OCI-LY7 (cell line): Measurements from ENCODE around the gene ENAH. TPM values are rescaled to one million over a fixed set of nuclear protein-coding genes. Genes with fewer than 3 reads are reported as not detected.

Experiments used
- BruUV-seq: library from RNA; stranded (reverse); fragments of 400-500 nt; replicated peaks from 2 replicates; lab custom pipeline; 2021; lab: Mats Ljungman, UMichigan
- CTCF ChIA-PET: fragments of 300-600 bp; sonication (Branson Sonifier 250); formaldehyde crosslinking; loops from one replicate; lab custom pipeline; 2022; ENCODE audit warnings: antibody characterized with exemption; ENCODE audit not compliant: unreplicated experiment; lab: Charles Lee
- POLR2A ChIA-PET: fragments of 300-600 bp; sonication (Branson Sonifier 250); formaldehyde crosslinking; loops from one replicate; lab custom pipeline; 2022; ENCODE audit warnings: antibody characterized with exemption; lab: Charles Lee
- DNase-seq: peaks from one replicate; pipeline ENCODE4 v3.0.0-alpha.2; 2015; ENCODE audit warnings: low spot score
- H2AFZ ChIP-seq: fragments of 200-600 bp; sonication (generic), shearing (Covaris generic); 2 replicates; pipeline ENCODE4 v1.6.1; 2014; ENCODE audit warnings: mild to moderate bottlenecking, antibody characterized with exemption, low read length, moderate library complexity
- H3K27ac ChIP-seq: fragments of 200-600 bp; sonication (generic); 2 replicates; pipeline ENCODE4 v1.5.1; 2014; ENCODE audit warnings: mixed run types, low read depth, mild to moderate bottlenecking, moderate library complexity, low read length, inconsistent platforms; ENCODE audit not compliant: poor library complexity, severe bottlenecking
- H3K36me3 ChIP-seq: fragments of 200-600 bp; sonication (generic); 2 replicates; pipeline ENCODE4 v1.6.1; 2014; ENCODE audit warnings: mild to moderate bottlenecking, antibody characterized with exemption, low read length, moderate library complexity, mixed read lengths; ENCODE audit not compliant: insufficient read depth
- H3K4me1 ChIP-seq: fragments of 200-600 bp; sonication (generic); 2 replicates; pipeline ENCODE4 v1.5.1; 2014; ENCODE audit warnings: mild to moderate bottlenecking, low read length; ENCODE audit not compliant: insufficient read depth, poor library complexity, severe bottlenecking
- H3K4me2 ChIP-seq: fragments of 200-600 bp; sonication (generic); 2 replicates; pipeline ENCODE4 v1.6.1; 2014; ENCODE audit warnings: mild to moderate bottlenecking, low read length
- H3K4me3 ChIP-seq: fragments of 200-600 bp; sonication (generic); 2 replicates; pipeline ENCODE4 v1.5.1; 2014; ENCODE audit warnings: mild to moderate bottlenecking, low read depth, low read length; ENCODE audit not compliant: poor library complexity, severe bottlenecking
- H3K79me2 ChIP-seq: fragments of 200-600 bp; sonication (generic); 2 replicates; pipeline ENCODE4 v1.6.1; 2016; ENCODE audit warnings: low read depth, mild to moderate bottlenecking, low read length, moderate library complexity, mixed read lengths; ENCODE audit not compliant: insufficient read depth
- H3K9me2 ChIP-seq: fragments of 200-600 bp; sonication (generic); 2 replicates; pipeline ENCODE4 v1.6.1; 2016; ENCODE audit warnings: mild to moderate bottlenecking, low read length, mixed read lengths; ENCODE audit not compliant: insufficient read depth
- H3K9me3 ChIP-seq: fragments of 200-600 bp; sonication (generic); 2 replicates; pipeline ENCODE4 v1.6.1; 2014; ENCODE audit warnings: mild to moderate bottlenecking, mixed run types, low read length, mixed read lengths
- H4K20me1 ChIP-seq: fragments of 200-600 bp; sonication (generic); 2 replicates; pipeline ENCODE4 v1.6.1; 2014; ENCODE audit warnings: mild to moderate bottlenecking, antibody characterized with exemption, low read length, moderate library complexity, mixed read lengths; ENCODE audit not compliant: insufficient read depth
- EZH2phosphoT487 ChIP-seq: fragments of 200-600 bp; sonication (generic); IDR thresholded peaks from 2 replicates; pipeline ENCODE4 v1.6.1; 2018; ENCODE audit warnings: low read depth, borderline replicate concordance, mild to moderate bottlenecking, mixed run types, antibody characterized with exemption, low read length, moderate library complexity, mixed read lengths
- intact Hi-C: fragments of 100-400 bp; cut with micrococcal nuclease; formaldehyde crosslinking; loops from one replicate; pipeline ENCODE4 v1.10.0; 2022; ENCODE audit not compliant: unreplicated experiment
- total RNA-seq, 2 experiments: library from RNA; depleted of rRNA in 1 of 2; stranded (reverse); fragments of >200 nt in 1 of 2; shearing (Covaris generic) in 1 of 2; gene quantifications; 2 replicates each; pipeline ENCODE4 v1.2.3, GENCODE V29; 2014 to 2022
- TF ChIP-seq, protein P1 (sequence below): fragments of 200-600 bp; sonication (generic); conservative IDR thresholded peaks from 2 replicates; pipeline ENCODE4 v1.5.1; 2014; ENCODE audit warnings: mild to moderate bottlenecking, antibody characterized with exemption, low read length, moderate library complexity, mixed read lengths

Gene ENAH
- total RNA-seq, 2 experiments from 2014 or later, result 4.6 to 18.1 TPM

DNA sequence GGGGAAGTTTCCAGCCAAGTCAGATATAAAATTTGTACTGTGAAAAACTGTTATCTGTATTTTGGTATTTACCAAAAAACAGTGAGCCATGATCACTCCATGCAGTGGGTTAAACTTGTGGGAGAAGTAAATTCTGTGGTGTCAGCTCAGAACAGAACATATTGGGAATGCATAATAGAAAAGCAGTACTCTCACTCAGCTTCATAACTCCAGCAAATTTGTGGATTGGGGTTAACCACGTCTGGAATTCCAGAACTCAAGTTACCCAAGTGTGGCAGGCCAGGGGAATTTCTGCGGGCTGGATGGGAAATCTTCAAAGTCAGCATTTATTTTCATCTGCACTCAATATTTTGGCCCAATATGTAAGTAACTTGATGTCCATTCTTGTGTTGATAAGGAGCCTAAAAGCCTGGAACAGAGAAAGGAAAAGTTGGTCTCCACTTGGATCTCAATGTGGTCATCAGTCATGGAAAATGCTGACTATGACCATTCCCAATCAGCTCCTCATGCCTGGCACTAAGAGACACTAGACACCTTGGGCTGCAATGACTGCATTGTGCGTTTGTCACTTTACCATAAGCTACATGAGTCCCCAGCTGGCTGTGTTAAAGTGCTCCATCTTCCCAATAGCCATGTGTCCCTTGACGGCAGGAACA lies 39.1 kb upstream of the ENAH start:
- no peak for DNase-seq
- Histone ChIP-seq H3K27ac (no peak overlapping the region), H3K4me1 (peaks cover 14% of the 10 kb centered on the region), H3K9me2 (no peaks in the 10 kb centered on the region), H3K9me3 (no peaks in the 10 kb centered on the region; the same call in 1 of the 2 replicates), H3K36me3 (no peaks in the 10 kb centered on the region), H2AFZ (no peak overlapping the region), H3K79me2 (no peaks in the 10 kb centered on the region), H3K4me3 (no peak overlapping the region), H3K4me2 (no peak overlapping the region), H4K20me1 (no peaks in the 10 kb centered on the region)
- POLR2A ChIA-PET, result interaction anchor here (0.6 to 1.6 kb wide), 3 partner anchors 49 to 246 kb away, joined by 3 to 4 read pairs (median 3); no protein-coding TSS in a partner anchor
- TF ChIP-seq EZH2phosphoT487, result no peak
- intact Hi-C loops, result no loop called here
- CTCF ChIA-PET, result no interaction called here
- no TSS peak for BruUV-seq

DNA sequence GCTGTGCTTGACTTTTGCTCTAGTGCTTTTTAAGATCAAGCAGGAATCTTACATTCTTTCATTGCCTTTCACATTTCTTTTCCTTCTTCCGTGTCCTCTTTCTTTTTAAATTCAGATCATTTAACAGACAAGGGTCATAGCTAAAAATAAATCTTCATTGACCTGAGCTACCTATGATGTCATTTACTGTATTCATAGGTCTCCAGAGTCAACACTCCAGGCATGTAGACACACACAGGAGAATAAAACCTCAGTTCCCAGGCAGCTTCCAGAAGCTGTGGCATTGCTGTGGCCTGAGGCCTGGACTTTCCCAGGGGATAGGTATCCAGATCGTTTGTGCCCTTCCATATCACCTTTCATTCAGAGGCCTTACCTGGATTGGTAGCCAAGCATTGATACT lies 38.5 kb upstream of the ENAH start:
- H3K4me3 ChIP-seq, result no peak overlapping the region
- H3K9me3 ChIP-seq, result no peaks in the 10 kb centered on the region; the same call in 1 of the 2 replicates
- no peaks in the 10 kb centered on the region for H3K79me2 ChIP-seq
- BruUV-seq, result no TSS peak
- H3K36me3 ChIP-seq, result no peaks in the 10 kb centered on the region
- no peak overlapping the region for H3K27ac ChIP-seq
- peaks cover 14% of the 10 kb centered on the region for H3K4me1 ChIP-seq
- no peaks in the 10 kb centered on the region for H4K20me1 ChIP-seq
- no peak for DNase-seq
- intact Hi-C loops, result no loop called here
- no peak overlapping the region for H2AFZ ChIP-seq
- POLR2A ChIA-PET, result interaction anchor here (0.6 to 1.6 kb wide), 3 partner anchors 35 to 245 kb away, joined by 3 to 4 read pairs (median 3); no protein-coding TSS in a partner anchor
- H3K4me2 ChIP-seq, result no peak overlapping the region
- CTCF ChIA-PET, result no interaction called here
- TF ChIP-seq, protein P1, sequence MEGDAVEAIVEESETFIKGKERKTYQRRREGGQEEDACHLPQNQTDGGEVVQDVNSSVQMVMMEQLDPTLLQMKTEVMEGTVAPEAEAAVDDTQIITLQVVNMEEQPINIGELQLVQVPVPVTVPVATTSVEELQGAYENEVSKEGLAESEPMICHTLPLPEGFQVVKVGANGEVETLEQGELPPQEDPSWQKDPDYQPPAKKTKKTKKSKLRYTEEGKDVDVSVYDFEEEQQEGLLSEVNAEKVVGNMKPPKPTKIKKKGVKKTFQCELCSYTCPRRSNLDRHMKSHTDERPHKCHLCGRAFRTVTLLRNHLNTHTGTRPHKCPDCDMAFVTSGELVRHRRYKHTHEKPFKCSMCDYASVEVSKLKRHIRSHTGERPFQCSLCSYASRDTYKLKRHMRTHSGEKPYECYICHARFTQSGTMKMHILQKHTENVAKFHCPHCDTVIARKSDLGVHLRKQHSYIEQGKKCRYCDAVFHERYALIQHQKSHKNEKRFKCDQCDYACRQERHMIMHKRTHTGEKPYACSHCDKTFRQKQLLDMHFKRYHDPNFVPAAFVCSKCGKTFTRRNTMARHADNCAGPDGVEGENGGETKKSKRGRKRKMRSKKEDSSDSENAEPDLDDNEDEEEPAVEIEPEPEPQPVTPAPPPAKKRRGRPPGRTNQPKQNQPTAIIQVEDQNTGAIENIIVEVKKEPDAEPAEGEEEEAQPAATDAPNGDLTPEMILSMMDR, result no peak
- no peak for TF ChIP-seq EZH2phosphoT487
- no peaks in the 10 kb centered on the region for H3K9me2 ChIP-seq

DNA sequence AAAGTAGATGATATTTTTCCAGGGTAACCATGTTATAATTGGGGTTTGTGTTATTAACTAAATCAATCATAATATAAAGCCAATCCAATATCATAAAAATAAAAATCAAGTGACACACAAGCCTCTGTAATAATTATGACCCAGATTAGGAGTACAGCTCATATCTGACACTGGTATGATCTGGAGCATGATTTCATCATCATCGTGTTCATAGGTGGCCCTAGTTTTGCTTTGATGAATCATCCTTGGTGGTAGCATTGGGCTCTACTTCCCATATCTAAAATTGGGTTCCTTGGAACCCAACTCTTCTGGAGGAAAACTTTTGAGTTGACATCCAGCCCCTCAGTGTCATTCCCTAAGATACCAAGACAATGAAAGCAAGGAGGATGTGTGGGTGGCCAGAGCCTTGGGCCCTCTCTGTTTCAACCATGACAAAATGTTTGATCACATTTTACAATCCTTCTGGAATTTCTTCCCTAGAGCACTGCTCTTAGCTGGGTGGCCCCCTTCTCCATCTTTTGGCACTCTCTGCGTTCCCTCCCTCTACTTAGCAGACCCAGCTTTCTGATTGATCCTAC lies 37.0 kb upstream of the ENAH start:
- DNase-seq, result no peak
- intact Hi-C loops, result no loop called here
- H3K4me1 ChIP-seq, result peaks cover 14% of the 10 kb centered on the region
- no TSS peak for BruUV-seq
- POLR2A ChIA-PET, result interaction anchor here (0.5 kb wide), 1 partner anchor 25 kb away, joined by 3 read pairs; no protein-coding TSS in a partner anchor
- no peaks in the 10 kb centered on the region for H3K9me2 ChIP-seq
- TF ChIP-seq, protein P1, result no peak
- TF ChIP-seq EZH2phosphoT487, result no peak
- no peak overlapping the region for H3K4me3 ChIP-seq
- no peaks in the 10 kb centered on the region for H3K9me3 ChIP-seq
- H2AFZ ChIP-seq, result no peak overlapping the region
- no peaks in the 10 kb centered on the region for H3K79me2 ChIP-seq
- H3K27ac ChIP-seq, result no peak overlapping the region
- H4K20me1 ChIP-seq, result no peaks in the 10 kb centered on the region
- H3K36me3 ChIP-seq, result no peaks in the 10 kb centered on the region
- CTCF ChIA-PET, result interaction anchor here (0.6 kb wide), 2 partner anchors 110 to 172 kb away, joined by 3 read pairs; no protein-coding TSS in a partner anchor
- H3K4me2 ChIP-seq, result no peak overlapping the region
